ENCODE data around the gene CDKAL1.

Gene CDKAL1

DNA sequence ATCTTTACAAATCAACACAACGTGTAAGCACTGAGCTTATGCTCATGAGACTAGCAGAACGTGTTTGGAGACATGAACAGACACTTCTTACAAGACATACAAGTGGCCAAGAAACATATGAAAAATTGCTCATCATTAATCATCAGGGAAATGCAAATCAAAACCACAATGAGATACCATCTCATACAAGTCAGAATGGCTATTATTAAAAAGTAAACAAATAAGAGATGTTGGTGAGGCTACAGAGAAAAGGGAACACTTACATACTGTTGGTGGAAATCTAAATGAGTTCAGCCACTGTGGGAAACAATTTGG lies 731.4 kb downstream of the CDKAL1 start:
- no peak overlapping the region for H3K4me2 ChIP-seq (ENCODE audit: insufficient read depth, low read length)

DNA sequence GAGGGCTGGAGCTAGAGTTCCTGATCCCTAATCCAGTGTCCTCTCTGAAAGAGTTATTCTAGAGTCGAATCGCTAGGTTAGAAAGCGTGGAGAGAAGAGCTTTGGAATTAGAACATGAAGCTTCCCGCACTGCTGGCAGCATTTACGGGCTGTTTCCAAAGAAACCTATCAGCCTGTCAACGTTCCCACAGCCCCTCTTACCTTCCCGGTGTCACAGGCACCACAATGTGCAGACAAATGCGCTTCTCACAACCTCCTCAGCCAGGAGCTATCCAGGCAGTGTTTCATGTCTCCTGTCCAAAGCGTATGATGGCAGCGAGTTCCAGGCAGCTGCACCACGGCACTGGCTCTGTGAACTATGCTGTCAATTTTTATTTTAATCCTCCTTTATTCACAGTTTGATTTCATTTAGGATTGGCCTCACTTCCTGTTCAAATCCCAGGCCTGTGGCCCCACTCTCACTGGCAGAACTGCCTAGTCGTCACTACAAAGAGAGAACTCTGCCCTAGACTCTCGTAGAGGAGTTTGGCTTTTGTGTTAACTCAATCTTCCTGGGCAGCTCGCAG lies 736.5 kb downstream of the CDKAL1 start:
- TF ChIP-seq EZH2 (IDR thresholded peaks at IDR 0.05; ENCODE audit: borderline replicate concordance, low read depth, low read length, severe bottlenecking) = no peak
- TF ChIP-seq, protein P1, sequence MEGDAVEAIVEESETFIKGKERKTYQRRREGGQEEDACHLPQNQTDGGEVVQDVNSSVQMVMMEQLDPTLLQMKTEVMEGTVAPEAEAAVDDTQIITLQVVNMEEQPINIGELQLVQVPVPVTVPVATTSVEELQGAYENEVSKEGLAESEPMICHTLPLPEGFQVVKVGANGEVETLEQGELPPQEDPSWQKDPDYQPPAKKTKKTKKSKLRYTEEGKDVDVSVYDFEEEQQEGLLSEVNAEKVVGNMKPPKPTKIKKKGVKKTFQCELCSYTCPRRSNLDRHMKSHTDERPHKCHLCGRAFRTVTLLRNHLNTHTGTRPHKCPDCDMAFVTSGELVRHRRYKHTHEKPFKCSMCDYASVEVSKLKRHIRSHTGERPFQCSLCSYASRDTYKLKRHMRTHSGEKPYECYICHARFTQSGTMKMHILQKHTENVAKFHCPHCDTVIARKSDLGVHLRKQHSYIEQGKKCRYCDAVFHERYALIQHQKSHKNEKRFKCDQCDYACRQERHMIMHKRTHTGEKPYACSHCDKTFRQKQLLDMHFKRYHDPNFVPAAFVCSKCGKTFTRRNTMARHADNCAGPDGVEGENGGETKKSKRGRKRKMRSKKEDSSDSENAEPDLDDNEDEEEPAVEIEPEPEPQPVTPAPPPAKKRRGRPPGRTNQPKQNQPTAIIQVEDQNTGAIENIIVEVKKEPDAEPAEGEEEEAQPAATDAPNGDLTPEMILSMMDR (IDR thresholded peaks at IDR 0.05; ENCODE audit: borderline replicate concordance, extremely low read depth, low read length, poor library complexity, severe bottlenecking) = no peak
- no peak overlapping the region for H3K9ac ChIP-seq (ENCODE audit: low read depth, low read length)
- H3K9me3 ChIP-seq (ENCODE audit: insufficient read depth, low read length, severe bottlenecking) = peaks cover 2% of the 10 kb centered on the region
- no peaks in the 10 kb centered on the region for H3K36me3 ChIP-seq (ENCODE audit: insufficient read depth, low read length)
- H3K4me2 ChIP-seq (ENCODE audit: insufficient read depth, low read length) = no peak overlapping the region
- DNase-seq (no peak), ATAC-seq (ENCODE audit: insufficient read depth, low read depth) (no peak)
- H3K27me3 ChIP-seq (ENCODE audit: insufficient read depth, low read length, poor library complexity) = no peaks in the 10 kb centered on the region
- no peaks in the 10 kb centered on the region for H4K20me1 ChIP-seq (ENCODE audit: insufficient read depth, low read length)
- H3K4me3 ChIP-seq (ENCODE audit: low read depth in 1 of 2, low read length in 2 of 2) = no peak overlapping the region
- H2AFZ ChIP-seq (ENCODE audit: low read depth, low read length) = no peak overlapping the region; the same call in 1 of the 2 replicates
- no peaks in the 10 kb centered on the region for H3K4me1 ChIP-seq (ENCODE audit: insufficient read depth, low read length)
- no peaks in the 10 kb centered on the region for H3K79me2 ChIP-seq (ENCODE audit: insufficient read depth, low read length)
- H3K27ac ChIP-seq (ENCODE audit: low read length) = no peak overlapping the region

More for the DNA sequence above, 731.4 kb downstream of the CDKAL1 start:
- TF ChIP-seq, protein P1 (IDR thresholded peaks at IDR 0.05; ENCODE audit: borderline replicate concordance, extremely low read depth, low read length, poor library complexity, severe bottlenecking) = no peak
- no peak for TF ChIP-seq EZH2 (IDR thresholded peaks at IDR 0.05; ENCODE audit: borderline replicate concordance, low read depth, low read length, severe bottlenecking)
- H2AFZ ChIP-seq (ENCODE audit: low read depth, low read length) = no peak overlapping the region
- DNase-seq (no peak), ATAC-seq (ENCODE audit: insufficient read depth, low read depth) (no peak)
- H3K4me1 ChIP-seq (ENCODE audit: insufficient read depth, low read length) = peaks cover 2% of the 10 kb centered on the region; the same call in 1 of the 2 replicates
- no peaks in the 10 kb centered on the region for H3K9me3 ChIP-seq (ENCODE audit: insufficient read depth, low read length, severe bottlenecking)
- H3K79me2 ChIP-seq (ENCODE audit: insufficient read depth, low read length) = no peaks in the 10 kb centered on the region
- no peak overlapping the region for H3K4me3 ChIP-seq (ENCODE audit: low read depth in 1 of 2, low read length in 2 of 2)
- no peaks in the 10 kb centered on the region for H4K20me1 ChIP-seq (ENCODE audit: insufficient read depth, low read length)
- H3K27me3 ChIP-seq (ENCODE audit: insufficient read depth, low read length, poor library complexity) = no peaks in the 10 kb centered on the region
- no peaks in the 10 kb centered on the region for H3K36me3 ChIP-seq (ENCODE audit: insufficient read depth, low read length)
- H3K27ac ChIP-seq (ENCODE audit: low read length) = no peak overlapping the region
- no peak overlapping the region for H3K9ac ChIP-seq (ENCODE audit: low read depth, low read length)

DNA sequence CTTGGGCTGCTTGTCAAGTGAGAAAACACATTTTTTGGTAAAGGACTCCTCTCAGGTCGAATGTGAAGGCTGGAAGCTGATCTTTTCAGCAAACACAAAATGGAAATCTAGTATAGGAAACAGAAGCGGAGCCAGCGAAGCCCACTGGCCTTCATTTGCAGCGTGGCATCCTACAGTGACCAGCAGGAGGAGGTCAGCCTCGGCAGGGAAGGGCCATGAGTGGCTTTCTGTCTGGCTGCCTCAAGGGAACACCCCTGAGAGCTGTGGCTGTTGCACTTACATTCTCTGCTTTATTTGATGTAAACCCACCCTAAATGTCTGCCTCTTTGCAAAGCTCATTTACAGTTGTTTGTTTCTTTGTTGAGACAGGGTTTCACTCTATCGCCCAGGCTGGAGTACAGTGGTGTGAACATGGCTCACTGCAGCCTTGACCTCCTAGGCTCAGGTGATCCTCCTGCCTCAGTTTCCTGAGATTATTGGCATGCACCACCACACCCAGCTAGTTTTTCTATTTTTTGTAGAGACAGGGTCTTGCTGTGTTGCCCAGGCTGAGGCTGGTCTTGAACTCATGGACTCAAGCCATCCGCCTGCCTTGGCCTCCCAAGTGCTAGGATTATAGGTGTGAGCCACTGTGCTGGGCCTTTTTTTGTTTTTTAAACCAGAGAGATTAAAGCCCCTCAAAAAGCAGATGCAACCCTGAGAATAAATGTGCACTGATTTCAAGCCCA lies 737.3 kb downstream of the CDKAL1 start:
- H3K4me2 ChIP-seq (ENCODE audit: insufficient read depth, low read length) = no peak overlapping the region
- H2AFZ ChIP-seq (ENCODE audit: low read depth, low read length) = peak overlapping the region; percentile 40; the same call in 1 of the 2 replicates
- no peaks in the 10 kb centered on the region for H3K27me3 ChIP-seq (ENCODE audit: insufficient read depth, low read length, poor library complexity)
- H3K9ac ChIP-seq (ENCODE audit: low read depth, low read length) = no peak overlapping the region
- H3K27ac ChIP-seq (ENCODE audit: low read length) = no peak overlapping the region
- H3K79me2 ChIP-seq (ENCODE audit: insufficient read depth, low read length) = no peaks in the 10 kb centered on the region
- no peak overlapping the region for H3K4me3 ChIP-seq (ENCODE audit: low read depth in 1 of 2, low read length in 2 of 2)
- H3K9me3 ChIP-seq (ENCODE audit: insufficient read depth, low read length, severe bottlenecking) = peaks cover 2% of the 10 kb centered on the region
- no peaks in the 10 kb centered on the region for H3K4me1 ChIP-seq (ENCODE audit: insufficient read depth, low read length)
- no peak for TF ChIP-seq EZH2 (IDR thresholded peaks at IDR 0.05; ENCODE audit: borderline replicate concordance, low read depth, low read length, severe bottlenecking)
- TF ChIP-seq, protein P1 (IDR thresholded peaks at IDR 0.05; ENCODE audit: borderline replicate concordance, extremely low read depth, low read length, poor library complexity, severe bottlenecking) = no peak
- H3K36me3 ChIP-seq (ENCODE audit: insufficient read depth, low read length) = no peaks in the 10 kb centered on the region
- no peak for ATAC-seq (ENCODE audit: insufficient read depth, low read depth)
- no peak for DNase-seq
- no peaks in the 10 kb centered on the region for H4K20me1 ChIP-seq (ENCODE audit: insufficient read depth, low read length)

Measured in DND-41 (cell line).